Activated T-cell treated with anti-CD3 and anti-CD28 coated beads for 4 hours (primary cell): ENCODE data around the gene DCAF15.

Experiments
- DNase-seq: peaks from one replicate; pipeline ENCODE4 v3.0.0-alpha.2; 2020

Gene DCAF15

GRCh38 chr19:13978351-13979243 lies 26.3 kb downstream of the DCAF15 start:
- no peak for DNase-seq

GRCh38 chr19:13979244-13979615 lies 26.9 kb downstream of the DCAF15 start:
- no peak for DNase-seq

GRCh38 chr19:13979686-13980085 lies 27.4 kb downstream of the DCAF15 start:
- DNase-seq: no peak

GRCh38 chr19:13980340-13980739 lies 28.0 kb downstream of the DCAF15 start:
- DNase-seq: no peak

GRCh38 chr19:13981021-13981420 lies 28.7 kb downstream of the DCAF15 start:
- no peak for DNase-seq

GRCh38 chr19:13981467-13981866 lies 29.2 kb downstream of the DCAF15 start:
- DNase-seq: no peak

- DNase-seq: no peak
These were observed 29.7 kb downstream of the DCAF15 start for GRCh38 chr19:13981988-13982501.

GRCh38 chr19:13982773-13983172 lies 30.5 kb downstream of the DCAF15 start:
- DNase-seq: no peak

GRCh38 chr19:13983213-13983889 lies 31.0 kb downstream of the DCAF15 start:
- no peak for DNase-seq

GRCh38 chr19:13984186-13984585 lies 31.9 kb downstream of the DCAF15 start:
- no peak for DNase-seq

GRCh38 chr19:13984875-13985741 lies 32.8 kb downstream of the DCAF15 start:
- no peak for DNase-seq

GRCh38 chr19:13985771-13986347 lies 33.5 kb downstream of the DCAF15 start:
- no peak for DNase-seq

- peak; percentile 96 for DNase-seq
These were observed 34.1 kb downstream of the DCAF15 start for GRCh38 chr19:13986348-13986904.

GRCh38 chr19:13987101-13987890 lies 35.0 kb downstream of the DCAF15 start:
- DNase-seq: no peak

GRCh38 chr19:13989487-13989886 lies 37.2 kb downstream of the DCAF15 start:
- no peak for DNase-seq

- no peak for DNase-seq
These were observed 37.8 kb downstream of the DCAF15 start for GRCh38 chr19:13990085-13990484.

- DNase-seq: no peak
These were observed 39.7 kb downstream of the DCAF15 start for GRCh38 chr19:13992025-13992424.

GRCh38 chr19:13993590-13994300 lies 41.4 kb downstream of the DCAF15 start:
- no peak for DNase-seq

GRCh38 chr19:13995017-13995728 lies 42.9 kb downstream of the DCAF15 start:
- DNase-seq: no peak
